HUES48 (cell line): ENCODE results near the gene P3H2.
A peak's percentile ranks its signal among the peaks of the same experiment; 100 is the strongest.
"Not testable (repeated sequence)": the region's sequence is repeated elsewhere in the genome, so short reads cannot be mapped to it uniquely, and the experiment has no call there.

Experiments used
- H3K27ac ChIP-seq: one replicate; pipeline ENCODE4 v1.7.0; 2013; ENCODE audit warnings: low read depth, low read length, inconsistent platforms
- H3K27me3 ChIP-seq: 2 replicates; pipeline ENCODE4 v1.6.1; 2013; ENCODE audit warnings: mild to moderate bottlenecking, low read length; ENCODE audit not compliant: control insufficient read depth, insufficient read depth
- H3K36me3 ChIP-seq: 2 replicates; pipeline ENCODE4 v1.6.1; 2013; ENCODE audit warnings: low read length; ENCODE audit not compliant: control insufficient read depth, insufficient read depth
- H3K4me1 ChIP-seq: 2 replicates; pipeline ENCODE4 v1.6.1; 2013; ENCODE audit warnings: mild to moderate bottlenecking, low read length; ENCODE audit not compliant: control insufficient read depth, insufficient read depth
- H3K4me3 ChIP-seq: 2 replicates; pipeline ENCODE4 v1.5.1; 2013; ENCODE audit warnings: mild to moderate bottlenecking, low read depth, low read length
- H3K9ac ChIP-seq: 2 replicates; pipeline ENCODE4 v1.6.1; 2013; ENCODE audit warnings: mild to moderate bottlenecking, low read depth, low read length, moderate library complexity
- H3K9me3 ChIP-seq: 2 replicates; pipeline ENCODE4 v1.6.1; 2013; ENCODE audit warnings: low read length; ENCODE audit not compliant: control insufficient read depth, insufficient read depth

P3H2 gene

DNA sequence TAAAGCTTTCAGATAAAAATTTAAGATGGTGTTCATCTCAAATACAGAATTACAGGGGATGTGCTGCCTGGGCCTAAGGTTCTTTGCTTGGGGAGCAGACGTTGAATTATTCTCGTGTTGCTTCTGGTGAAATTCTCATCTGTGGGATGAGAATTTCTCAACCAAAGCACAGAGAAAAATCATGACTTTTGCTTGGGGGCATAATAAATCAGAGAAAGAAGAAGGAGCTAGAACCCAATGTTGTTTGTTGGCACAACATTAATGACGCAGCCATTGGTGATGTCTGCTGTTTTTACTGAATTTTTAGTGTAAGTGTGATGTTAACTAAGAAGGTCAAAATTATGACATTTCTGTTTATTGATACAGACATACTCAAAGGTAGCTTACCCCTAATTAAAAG lies 35.7 kb downstream of the P3H2 start:
- no peaks in the 10 kb centered on the region for H3K36me3 ChIP-seq
- H3K9ac ChIP-seq, result no peak overlapping the region
- no peak overlapping the region for H3K27ac ChIP-seq
- H3K4me1 ChIP-seq, result peaks cover 19% of the 10 kb centered on the region
- H3K27me3 ChIP-seq, result no peaks in the 10 kb centered on the region
- H3K4me3 ChIP-seq, result no peak overlapping the region
- H3K9me3 ChIP-seq, result no peaks in the 10 kb centered on the region

DNA sequence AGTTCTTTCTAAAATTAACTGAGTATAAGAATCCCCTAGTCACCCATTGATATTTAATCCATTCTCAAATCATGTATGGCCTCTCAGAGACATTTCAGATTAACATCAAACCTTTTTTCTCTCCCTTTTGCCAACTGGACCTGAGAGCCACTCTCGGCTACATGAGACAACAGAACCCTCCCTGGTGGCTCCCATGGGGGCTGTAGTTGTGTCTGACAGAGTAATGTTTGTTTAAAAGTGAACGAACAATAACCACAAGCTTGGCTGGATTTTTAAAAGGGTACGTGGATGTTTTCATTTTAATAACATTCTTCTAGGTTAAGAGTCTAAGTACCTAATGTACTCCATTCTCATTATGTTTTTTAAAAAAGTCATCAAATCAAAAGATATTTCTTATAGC lies 37.1 kb downstream of the P3H2 start:
- Histone ChIP-seq H3K36me3 (no peaks in the 10 kb centered on the region), H3K4me1 (peaks cover 22% of the 10 kb centered on the region), H3K27me3 (no peaks in the 10 kb centered on the region), H3K4me3 (no peak overlapping the region), H3K9me3 (no peaks in the 10 kb centered on the region), H3K9ac (no peak overlapping the region), H3K27ac (peak overlapping the region; percentile 12)

GRCh38 chr3:190081389-190081788 lies 39.3 kb downstream of the P3H2 start:
- no peaks in the 10 kb centered on the region for H3K9me3 ChIP-seq
- H3K4me1 ChIP-seq, result peaks cover 29% of the 10 kb centered on the region
- H3K4me3 ChIP-seq, result no peak overlapping the region
- H3K9ac ChIP-seq, result no peak overlapping the region
- H3K27ac ChIP-seq, result no peak overlapping the region
- no peaks in the 10 kb centered on the region for H3K36me3 ChIP-seq
- H3K27me3 ChIP-seq, result no peaks in the 10 kb centered on the region

DNA sequence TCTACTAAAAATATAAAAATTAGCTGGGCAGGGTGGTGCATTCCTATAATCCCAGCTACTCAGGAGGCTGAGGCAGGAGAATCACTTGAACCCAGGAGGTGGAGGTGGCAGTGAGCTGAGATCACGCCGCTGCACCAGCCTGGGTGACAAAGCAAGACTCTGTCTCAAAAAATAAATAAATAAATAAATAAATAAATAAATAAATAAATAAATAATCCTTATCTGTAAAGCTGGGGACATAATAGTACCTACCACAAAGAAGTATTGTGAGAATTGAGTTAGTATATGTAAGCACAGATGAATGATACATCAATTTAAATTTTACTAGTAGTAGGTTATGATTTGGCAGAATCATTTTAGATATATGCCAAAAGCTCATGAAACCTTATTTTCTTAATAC lies 41.5 kb downstream of the P3H2 start:
- not testable (repeated sequence) for H3K27ac ChIP-seq, H3K9ac ChIP-seq, H3K27me3 ChIP-seq, H3K9me3 ChIP-seq, H3K4me3 ChIP-seq, H3K36me3 ChIP-seq
- H3K4me1 ChIP-seq, result peaks cover 21% of the 10 kb centered on the region

- peaks cover 21% of the 10 kb centered on the region for H3K4me1 ChIP-seq
- no peak overlapping the region for H3K27ac ChIP-seq
- H3K9ac ChIP-seq, result no peak overlapping the region
- no peaks in the 10 kb centered on the region for H3K9me3 ChIP-seq
- H3K4me3 ChIP-seq, result no peak overlapping the region
- H3K36me3 ChIP-seq, result no peaks in the 10 kb centered on the region
- H3K27me3 ChIP-seq, result no peaks in the 10 kb centered on the region
Measured at GRCh38 chr3:190077395-190078045, 43.2 kb downstream of the P3H2 start.

DNA sequence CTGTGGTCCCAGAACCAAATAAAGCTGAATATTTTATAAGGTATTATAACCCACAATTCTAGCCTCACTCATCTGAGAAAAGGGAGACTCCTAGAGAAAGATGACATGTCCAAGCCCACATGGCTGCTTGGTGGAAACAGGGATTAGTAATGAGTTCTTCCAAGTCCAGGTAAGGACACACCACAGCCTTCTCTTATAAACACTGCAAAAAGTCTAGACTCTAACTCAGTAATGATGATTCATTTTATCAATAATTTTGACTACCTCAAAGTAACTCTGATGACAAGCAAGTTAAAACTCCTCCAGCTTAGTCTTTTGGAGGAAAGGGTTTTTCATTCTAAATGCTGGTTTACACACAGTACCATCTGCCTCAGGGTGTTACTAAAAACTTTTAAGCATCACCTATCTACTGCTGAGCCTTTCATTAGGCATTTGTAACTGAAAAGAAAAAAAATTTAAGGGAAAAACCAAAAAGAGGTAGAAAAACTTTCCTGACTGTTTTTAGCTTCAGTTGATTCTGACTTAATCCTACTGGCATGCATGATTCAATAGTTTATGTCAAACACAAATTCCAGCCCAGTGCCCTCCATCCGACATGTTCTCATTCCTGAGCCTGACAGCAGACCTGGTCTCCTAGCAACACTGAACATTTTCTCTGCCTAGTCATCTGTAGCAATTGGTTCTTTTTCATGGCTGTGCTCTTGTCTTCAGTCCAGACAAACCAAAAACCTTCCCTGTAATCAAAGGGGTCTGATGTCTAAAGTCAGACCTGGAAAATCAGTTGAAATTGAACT lies 43.9 kb downstream of the P3H2 start:
- peaks cover 21% of the 10 kb centered on the region for H3K4me1 ChIP-seq
- H3K36me3 ChIP-seq, result no peaks in the 10 kb centered on the region
- no peaks in the 10 kb centered on the region for H3K9me3 ChIP-seq
- H3K9ac ChIP-seq, result no peak overlapping the region; the same call in 1 of the 2 replicates
- H3K27me3 ChIP-seq, result no peaks in the 10 kb centered on the region
- peak overlapping the region; percentile 63 for H3K27ac ChIP-seq
- H3K4me3 ChIP-seq, result no peak overlapping the region

DNA sequence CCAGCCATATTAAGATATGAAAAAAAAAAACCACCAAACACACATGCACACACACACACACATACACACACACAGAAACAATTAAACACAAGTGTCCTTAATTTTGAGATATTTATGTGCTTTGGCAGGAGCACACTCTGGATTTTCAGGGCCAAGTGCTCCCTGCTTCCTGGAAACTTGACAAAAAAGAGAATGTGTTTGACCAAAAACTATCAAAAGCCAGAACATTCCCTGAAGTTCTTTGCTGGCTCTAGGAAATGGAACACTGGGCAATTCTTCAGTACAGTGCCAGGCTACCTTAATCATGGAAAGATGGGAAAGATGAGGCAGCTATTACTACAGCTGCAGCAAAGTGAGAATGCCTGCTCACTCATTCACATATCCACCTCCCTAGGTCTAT lies 44.6 kb downstream of the P3H2 start:
- Histone ChIP-seq H3K9me3 (no peaks in the 10 kb centered on the region), H3K27me3 (no peaks in the 10 kb centered on the region), H3K36me3 (no peaks in the 10 kb centered on the region), H3K4me1 (peaks cover 21% of the 10 kb centered on the region), H3K9ac (no peak overlapping the region), H3K4me3 (no peak overlapping the region), H3K27ac (peak overlapping the region; percentile 63)

- Histone ChIP-seq H3K36me3 (no peaks in the 10 kb centered on the region), H3K4me1 (peaks cover 21% of the 10 kb centered on the region), H3K9ac (no peak overlapping the region), H3K27ac (no peak overlapping the region), H3K9me3 (no peaks in the 10 kb centered on the region), H3K27me3 (no peaks in the 10 kb centered on the region), H3K4me3 (no peak overlapping the region)
Measured at GRCh38 chr3:190074817-190075216, 45.9 kb downstream of the P3H2 start.

- H3K9ac ChIP-seq, result no peak overlapping the region
- H3K36me3 ChIP-seq, result no peaks in the 10 kb centered on the region
- no peaks in the 10 kb centered on the region for H3K9me3 ChIP-seq
- H3K27ac ChIP-seq, result no peak overlapping the region
- H3K4me3 ChIP-seq, result no peak overlapping the region
- peaks cover 18% of the 10 kb centered on the region for H3K4me1 ChIP-seq
- no peaks in the 10 kb centered on the region for H3K27me3 ChIP-seq
Measured at GRCh38 chr3:190073264-190074008, 47.3 kb downstream of the P3H2 start.

DNA sequence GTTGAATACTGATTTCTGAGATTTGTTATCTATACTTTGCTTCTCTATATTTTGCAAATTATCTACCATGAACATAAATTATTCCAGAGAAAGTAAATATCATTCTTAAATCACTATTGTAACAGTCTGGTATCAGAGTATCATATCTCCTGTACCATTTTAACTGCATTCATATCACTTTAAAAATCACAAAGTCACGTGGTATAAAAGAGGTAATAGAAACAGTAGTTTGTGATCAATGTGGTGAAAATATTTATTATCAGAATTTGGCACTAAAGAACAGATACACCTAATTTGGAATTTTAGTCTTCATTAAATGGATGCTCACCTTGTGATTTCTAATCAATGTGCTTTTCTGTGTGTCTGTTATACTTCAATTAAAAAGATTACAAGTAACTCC lies 47.8 kb downstream of the P3H2 start:
- Histone ChIP-seq H3K36me3 (no peaks in the 10 kb centered on the region), H3K4me3 (no peak overlapping the region), H3K4me1 (peaks cover 18% of the 10 kb centered on the region), H3K9me3 (no peaks in the 10 kb centered on the region), H3K9ac (no peak overlapping the region), H3K27ac (no peak overlapping the region), H3K27me3 (no peaks in the 10 kb centered on the region)

DNA sequence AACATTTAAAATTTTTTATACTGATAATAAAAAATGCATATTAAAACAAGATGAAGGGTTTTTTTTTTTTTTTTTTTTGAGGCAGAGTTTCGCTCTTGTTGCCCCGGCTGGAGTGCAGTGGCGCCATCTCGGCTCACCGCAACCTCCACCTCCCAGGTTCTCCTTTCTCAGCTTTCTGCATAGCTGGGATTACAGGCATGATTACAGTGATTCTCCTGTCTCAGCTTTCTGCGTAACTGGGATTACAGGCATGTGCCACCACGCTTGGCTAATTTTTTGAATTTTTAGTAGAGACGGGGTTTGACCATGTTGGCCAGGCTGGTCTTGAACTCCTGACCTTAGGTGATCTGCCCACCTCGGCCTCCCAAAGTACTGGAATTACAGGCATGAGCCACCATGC lies 48.8 kb downstream of the P3H2 start:
- not testable (repeated sequence) for H3K9me3 ChIP-seq, H3K36me3 ChIP-seq, H3K27me3 ChIP-seq, H3K4me1 ChIP-seq, H3K9ac ChIP-seq, H3K27ac ChIP-seq, H3K4me3 ChIP-seq
